VCaP (cell line): ENCODE data around the gene GRID2.

ENCODE experiments used
- H3K27ac ChIP-seq: fragments of 450-650 bp; 2 replicates; pipeline ENCODE4 v1.5.1; 2017
- TF ChIP-seq, protein P1 (sequence below): fragments of 450-650 bp; conservative IDR thresholded peaks from 2 replicates; pipeline ENCODE4 v1.5.1; 2017; ENCODE audit warnings: mild to moderate bottlenecking, moderate library complexity

The GRID2 gene

DNA sequence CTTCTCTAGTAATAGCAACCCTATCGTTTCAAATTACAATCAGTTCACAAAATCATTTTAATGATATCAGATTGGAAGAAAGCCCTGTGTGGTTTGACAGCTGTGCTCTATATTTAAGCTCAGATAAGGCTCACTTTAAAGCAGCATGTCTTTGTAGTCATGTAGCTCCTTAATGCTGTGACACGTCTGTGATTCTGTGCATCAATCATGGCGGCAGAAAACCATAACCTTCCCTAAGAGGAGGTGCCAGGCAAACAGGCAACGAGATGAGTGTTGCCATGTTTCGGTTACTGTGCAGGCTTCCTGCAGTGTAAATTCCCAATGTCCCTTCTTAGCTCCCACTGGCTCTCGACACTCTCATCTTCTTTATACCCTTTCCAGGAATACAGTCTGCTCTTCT is 212.7 kb downstream of the GRID2 start:
- TF ChIP-seq, protein P1, sequence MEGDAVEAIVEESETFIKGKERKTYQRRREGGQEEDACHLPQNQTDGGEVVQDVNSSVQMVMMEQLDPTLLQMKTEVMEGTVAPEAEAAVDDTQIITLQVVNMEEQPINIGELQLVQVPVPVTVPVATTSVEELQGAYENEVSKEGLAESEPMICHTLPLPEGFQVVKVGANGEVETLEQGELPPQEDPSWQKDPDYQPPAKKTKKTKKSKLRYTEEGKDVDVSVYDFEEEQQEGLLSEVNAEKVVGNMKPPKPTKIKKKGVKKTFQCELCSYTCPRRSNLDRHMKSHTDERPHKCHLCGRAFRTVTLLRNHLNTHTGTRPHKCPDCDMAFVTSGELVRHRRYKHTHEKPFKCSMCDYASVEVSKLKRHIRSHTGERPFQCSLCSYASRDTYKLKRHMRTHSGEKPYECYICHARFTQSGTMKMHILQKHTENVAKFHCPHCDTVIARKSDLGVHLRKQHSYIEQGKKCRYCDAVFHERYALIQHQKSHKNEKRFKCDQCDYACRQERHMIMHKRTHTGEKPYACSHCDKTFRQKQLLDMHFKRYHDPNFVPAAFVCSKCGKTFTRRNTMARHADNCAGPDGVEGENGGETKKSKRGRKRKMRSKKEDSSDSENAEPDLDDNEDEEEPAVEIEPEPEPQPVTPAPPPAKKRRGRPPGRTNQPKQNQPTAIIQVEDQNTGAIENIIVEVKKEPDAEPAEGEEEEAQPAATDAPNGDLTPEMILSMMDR: no peak

DNA sequence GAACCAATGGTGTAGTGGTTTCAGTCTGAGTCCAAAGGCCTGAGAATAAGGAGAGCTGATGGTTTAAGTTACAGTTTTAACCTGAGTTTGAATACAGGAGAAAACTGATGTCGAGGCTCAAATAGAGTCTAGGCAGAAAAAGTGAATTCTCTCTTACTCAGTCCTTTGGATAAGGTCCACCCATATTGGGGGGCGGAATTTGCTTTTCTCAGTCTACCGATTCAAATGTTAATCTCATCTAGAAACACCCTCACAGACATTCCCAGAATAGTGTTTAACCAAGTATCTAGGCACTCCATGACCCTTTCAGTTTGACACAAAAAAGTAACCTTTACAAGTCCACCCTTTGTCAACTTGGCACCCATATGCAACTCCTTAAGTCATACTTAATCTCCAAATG is 216.0 kb downstream of the GRID2 start:
- no peak overlapping the region for H3K27ac ChIP-seq
- TF ChIP-seq, protein P1: no peak

More for the DNA sequence above, 212.7 kb downstream of the GRID2 start:
- no peak overlapping the region for H3K27ac ChIP-seq

DNA sequence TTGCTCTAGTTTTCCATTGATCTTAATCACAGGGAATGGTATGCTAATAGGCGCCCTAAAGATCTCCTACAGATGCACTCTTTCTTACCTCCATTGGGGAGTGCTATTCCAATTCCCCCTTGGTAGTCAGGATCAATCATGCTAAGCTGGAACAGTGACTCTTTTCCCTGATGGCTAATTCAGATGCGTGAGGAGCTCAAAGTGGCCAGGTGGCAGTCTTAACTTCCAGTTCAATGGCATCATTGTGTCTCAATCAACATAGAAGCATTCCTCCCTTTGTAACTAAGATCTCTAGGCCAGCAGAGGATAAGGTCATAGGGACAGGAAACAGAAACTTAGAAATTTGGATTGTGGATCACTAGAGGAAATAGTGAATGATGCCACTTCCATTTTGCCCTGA is 216.8 kb downstream of the GRID2 start:
- TF ChIP-seq, protein P1: no peak
- H3K27ac ChIP-seq: no peak overlapping the region

DNA sequence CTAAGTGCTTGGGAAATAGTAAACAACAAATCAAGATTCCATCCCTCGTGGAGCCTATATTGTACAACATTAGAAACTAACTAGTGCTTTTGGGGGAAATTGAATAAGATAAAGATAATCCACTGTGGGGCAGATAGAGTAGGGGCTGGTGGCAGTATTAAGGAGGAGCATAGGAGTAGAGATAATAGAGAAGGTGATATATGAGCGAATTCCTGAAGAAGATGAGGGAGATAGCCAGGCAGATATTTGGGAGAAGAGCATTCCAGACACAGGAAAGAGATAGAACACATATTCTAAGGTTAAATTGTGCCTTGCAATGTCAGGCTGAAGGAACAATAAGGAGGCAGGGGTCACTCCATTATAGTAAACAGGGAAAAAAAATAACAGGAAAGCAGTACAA is 218.2 kb downstream of the GRID2 start:
- TF ChIP-seq, protein P1: no peak
- H3K27ac ChIP-seq: no peak overlapping the region

DNA sequence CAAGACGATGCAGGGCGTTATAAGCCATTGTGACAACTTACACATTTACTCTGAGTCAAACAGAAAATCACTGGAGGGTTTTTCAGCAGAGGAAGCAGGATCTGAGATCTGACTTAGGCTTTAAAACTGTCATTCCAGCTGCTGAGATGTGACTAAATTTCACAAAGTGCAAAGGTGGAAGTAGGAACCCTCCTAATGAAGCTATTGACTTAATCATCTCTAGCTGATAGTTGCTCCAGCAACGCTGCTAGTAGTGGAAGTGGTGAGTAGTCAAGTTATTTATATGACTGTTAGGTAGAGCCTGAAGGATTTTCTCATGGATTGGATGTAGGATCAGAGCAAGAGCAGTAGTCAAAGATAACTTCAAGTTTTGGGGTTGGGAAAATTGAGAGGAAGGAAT is 218.6 kb downstream of the GRID2 start:
- TF ChIP-seq, protein P1: no peak
- no peak overlapping the region for H3K27ac ChIP-seq

DNA sequence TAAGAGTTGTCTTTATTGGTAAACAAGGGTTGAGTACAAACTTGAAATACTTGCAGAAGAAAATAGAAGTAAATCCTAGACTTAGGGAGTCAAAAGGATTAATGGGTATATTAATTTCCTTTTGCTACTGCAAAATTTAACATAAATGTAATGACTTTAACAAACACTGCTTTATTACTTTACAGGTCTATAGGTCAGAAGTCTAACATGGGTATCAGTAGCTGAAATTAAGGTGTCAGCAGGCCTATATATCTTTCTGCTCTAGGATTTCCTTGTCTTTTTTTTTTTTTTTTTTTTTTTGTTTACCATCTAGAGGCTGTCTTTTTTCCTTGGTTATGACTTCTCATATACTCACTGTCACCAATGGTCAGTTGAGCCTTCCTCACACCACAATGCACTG is 220.4 kb downstream of the GRID2 start:
- TF ChIP-seq, protein P1: no peak

DNA sequence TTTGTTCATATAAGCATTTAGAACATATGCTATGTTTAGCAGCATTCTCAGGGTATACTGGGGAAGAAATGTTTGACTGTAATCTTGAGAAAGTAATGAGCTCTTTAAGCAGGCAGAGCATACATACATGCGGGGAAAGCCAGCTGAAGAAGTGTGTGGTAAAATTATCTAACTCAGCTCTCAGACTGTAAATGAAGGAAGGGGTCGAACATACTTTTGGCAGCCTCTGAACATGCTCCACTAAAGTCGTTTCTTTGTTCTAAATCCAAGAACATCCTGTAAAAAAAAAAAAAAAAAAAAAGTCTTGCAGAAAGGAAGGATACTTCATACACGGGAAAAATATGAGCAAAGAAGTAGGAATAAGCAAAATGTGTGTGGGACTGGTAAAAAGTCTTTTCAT is 224.8 kb downstream of the GRID2 start:
- no peak overlapping the region for H3K27ac ChIP-seq
- TF ChIP-seq, protein P1: no peak

More for the DNA sequence above, 220.4 kb downstream of the GRID2 start:
- H3K27ac ChIP-seq: no peak overlapping the region

DNA sequence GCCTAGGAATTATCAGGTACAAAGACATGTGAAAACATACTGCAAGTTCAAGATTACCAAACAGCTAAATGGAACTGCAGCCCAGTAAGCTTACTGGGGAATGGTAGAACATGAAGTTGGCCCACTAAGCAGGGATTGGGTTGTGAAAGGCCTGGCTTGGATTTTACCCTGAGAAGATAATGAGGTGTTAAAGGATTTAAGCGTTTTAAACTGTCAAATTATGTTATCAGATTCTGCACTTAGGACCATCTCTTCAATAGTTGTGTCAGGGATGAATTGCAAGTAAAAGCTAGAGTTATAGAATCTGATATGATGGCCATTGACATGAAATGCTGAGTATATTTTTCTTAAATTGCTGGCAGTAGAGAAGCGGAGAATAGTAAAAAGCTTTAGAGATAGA is 225.7 kb downstream of the GRID2 start:
- no peak overlapping the region for H3K27ac ChIP-seq
- TF ChIP-seq, protein P1: no peak
